Mesendoderm (in vitro differentiated cells): ENCODE data around the gene FTCD.
"Not testable (repeated sequence)": the region's sequence is repeated elsewhere in the genome, so short reads cannot be mapped to it uniquely, and the experiment has no call there.

ENCODE experiments used
- DNase-seq: peaks from one replicate; pipeline ENCODE4 v3.0.0; 2013
- H2AK5ac ChIP-seq: 2 replicates; pipeline ENCODE4 v1.6.1; 2013; ENCODE audit warnings: low read length, inconsistent platforms
- H2BK120ac ChIP-seq: 2 replicates; pipeline ENCODE4 v1.6.1; 2013; ENCODE audit warnings: low read depth, mild to moderate bottlenecking, low read length, moderate library complexity, mixed read lengths
- H2BK15ac ChIP-seq: replicated peaks from 2 replicates; pipeline ENCODE4 v1.6.1; 2013; ENCODE audit warnings: low read depth, mild to moderate bottlenecking, moderate library complexity
- H2BK5ac ChIP-seq: 2 replicates; pipeline ENCODE4 v1.6.1; 2013; ENCODE audit warnings: low read length, inconsistent platforms
- H3K18ac ChIP-seq: 2 replicates; pipeline ENCODE4 v1.6.1; 2013; ENCODE audit warnings: mild to moderate bottlenecking, low read length, mixed read lengths
- H3K23ac ChIP-seq: one replicate; pipeline ENCODE4 v1.6.1; 2013; ENCODE audit warnings: low read length
- H3K27ac ChIP-seq: 2 replicates; pipeline ENCODE4 v1.5.1; 2013; ENCODE audit warnings: low read depth, mild to moderate bottlenecking, inconsistent platforms, low read length, moderate library complexity
- H3K27me3 ChIP-seq: 2 replicates; pipeline ENCODE4 v1.6.1; 2013; ENCODE audit warnings: low read length, control low read depth, mild to moderate bottlenecking, inconsistent platforms; ENCODE audit not compliant: insufficient read depth, poor library complexity
- H3K36me3 ChIP-seq: 2 replicates; pipeline ENCODE4 v1.6.1; 2013; ENCODE audit warnings: low read length, inconsistent platforms; ENCODE audit not compliant: control insufficient read depth, insufficient read depth
- H3K4ac ChIP-seq: one replicate; pipeline ENCODE4 v1.6.1; 2013; ENCODE audit warnings: low read depth, mild to moderate bottlenecking, low read length, moderate library complexity
- H3K4me1 ChIP-seq: 2 replicates; pipeline ENCODE4 v1.6.1; 2013; ENCODE audit warnings: low read depth, low read length, inconsistent platforms; ENCODE audit not compliant: control insufficient read depth
- H3K4me2 ChIP-seq: 2 replicates; pipeline ENCODE4 v1.6.1; 2013; ENCODE audit warnings: low read length
- H3K4me3 ChIP-seq: 2 replicates; pipeline ENCODE4 v1.5.1; 2013; ENCODE audit warnings: mild to moderate bottlenecking, low read length
- H3K56ac ChIP-seq: one replicate; pipeline ENCODE4 v1.6.1; 2013; ENCODE audit warnings: low read length
- H3K79me1 ChIP-seq: 2 replicates; pipeline ENCODE4 v1.6.1; 2013; ENCODE audit warnings: low read length, inconsistent platforms
- H3K79me2 ChIP-seq: 2 replicates; pipeline ENCODE4 v1.6.1; 2013; ENCODE audit warnings: mild to moderate bottlenecking, low read length; ENCODE audit not compliant: control insufficient read depth, insufficient read depth
- H3K9ac ChIP-seq: 2 replicates; pipeline ENCODE4 v1.6.1; 2013; ENCODE audit warnings: low read length, inconsistent platforms
- H4K5ac ChIP-seq: one replicate; pipeline ENCODE4 v1.6.1; 2013; ENCODE audit warnings: low read length
- H4K8ac ChIP-seq: one replicate; pipeline ENCODE4 v1.6.1; 2013; ENCODE audit warnings: low read depth, mild to moderate bottlenecking, control low read depth, low read length, moderate library complexity
- WGBS: extraction: QIAGEN DNeasy Blood & Tissue Kit; methylation state at CpG from one replicate; pipeline ENCODE4 v1.1.7; 2013; ENCODE audit warnings: low lambda C conversion rate, missing lambda C conversion rate; ENCODE audit not compliant: insufficient coverage; ENCODE audit errors: extremely low coverage; 5-methylcytosine and 5-hydroxymethylcytosine counted together

Gene FTCD

DNA sequence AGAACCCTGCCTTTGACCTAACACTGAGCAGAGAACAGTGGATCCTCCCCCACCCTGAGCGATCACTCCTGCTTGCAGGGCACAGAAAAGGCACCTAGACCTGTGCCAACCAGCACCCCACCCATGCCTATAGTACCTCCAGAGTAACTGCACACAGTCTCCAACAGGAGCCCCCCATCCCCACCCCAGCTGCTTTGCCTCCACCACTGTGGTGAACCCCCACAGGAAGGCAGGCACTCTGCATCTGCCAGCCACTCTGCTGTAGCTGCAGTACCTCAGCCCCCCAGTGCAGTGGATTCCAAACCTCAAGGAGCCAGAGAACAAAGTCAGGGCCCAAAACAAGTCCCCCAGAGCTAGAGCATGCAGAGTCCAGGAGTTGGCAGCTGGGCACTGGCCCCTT is 18.2 kb upstream of the FTCD start:
- H3K56ac ChIP-seq = no peak overlapping the region
- no peak overlapping the region for H4K5ac ChIP-seq
- H3K4ac ChIP-seq = no peak overlapping the region
- H3K4me1 ChIP-seq = no peaks in the 10 kb centered on the region
- no peak overlapping the region for H3K4me3 ChIP-seq
- H4K8ac ChIP-seq = no peak overlapping the region
- H3K27me3 ChIP-seq = no peaks in the 10 kb centered on the region
- H2BK5ac ChIP-seq = no peak overlapping the region
- no peak overlapping the region for H2BK15ac ChIP-seq
- H3K23ac ChIP-seq = no peak overlapping the region
- no CpG with 5 or more reads among the region's 1 CpG for WGBS
- H3K36me3 ChIP-seq = no peaks in the 10 kb centered on the region
- no peak overlapping the region for H2AK5ac ChIP-seq
- no peak overlapping the region for H3K9ac ChIP-seq
- peaks cover 10% of the 10 kb centered on the region for H3K79me1 ChIP-seq
- no peak for DNase-seq
- no peak overlapping the region for H3K27ac ChIP-seq
- no peaks in the 10 kb centered on the region for H3K79me2 ChIP-seq
- no peak overlapping the region for H3K18ac ChIP-seq
- no peak overlapping the region for H2BK120ac ChIP-seq
- H3K4me2 ChIP-seq = no peak overlapping the region

DNA sequence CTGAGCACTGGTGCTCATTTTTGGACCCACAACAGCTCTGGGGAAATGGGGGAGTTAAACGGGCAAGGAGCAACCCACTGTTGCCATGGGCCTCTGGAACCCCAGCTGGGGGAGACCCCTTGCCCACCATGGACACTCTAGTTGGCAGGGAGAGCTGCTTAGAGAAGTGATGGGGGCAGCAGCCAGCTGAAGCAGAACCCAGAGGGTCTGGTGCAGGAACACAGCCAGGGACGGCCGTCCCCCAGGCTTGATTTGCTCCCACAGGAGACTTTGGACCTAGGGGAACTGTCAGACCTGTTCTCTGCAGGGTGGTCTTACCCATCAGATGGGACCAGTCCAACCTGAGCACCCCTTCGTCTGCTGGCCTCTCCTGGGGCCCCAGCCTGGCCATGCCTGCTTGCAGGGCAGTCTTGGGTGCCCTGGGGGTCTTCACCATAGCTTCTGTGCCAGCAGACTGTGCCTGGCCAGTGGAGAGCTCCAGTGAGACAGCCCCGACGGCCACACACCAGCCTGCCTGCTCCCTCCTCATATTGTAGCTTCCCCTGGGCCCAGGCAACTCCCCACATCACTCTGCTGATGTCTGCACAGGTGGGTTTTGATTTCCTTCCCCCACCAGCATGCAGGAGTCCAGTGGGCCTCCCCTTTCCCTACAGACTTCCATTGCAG is 17.6 kb upstream of the FTCD start:
- no peak overlapping the region for H3K23ac ChIP-seq
- no peaks in the 10 kb centered on the region for H3K36me3 ChIP-seq
- H3K9ac ChIP-seq = no peak overlapping the region
- H2BK15ac ChIP-seq = no peak overlapping the region
- no peak overlapping the region for H3K27ac ChIP-seq
- H4K8ac ChIP-seq = no peak overlapping the region
- DNase-seq = no peak
- no peak overlapping the region for H3K4me2 ChIP-seq
- H2BK120ac ChIP-seq = no peak overlapping the region
- no peaks in the 10 kb centered on the region for H3K4me1 ChIP-seq
- no peak overlapping the region for H2AK5ac ChIP-seq
- H3K27me3 ChIP-seq = no peaks in the 10 kb centered on the region
- no peak overlapping the region for H3K4me3 ChIP-seq
- no peak overlapping the region for H4K5ac ChIP-seq
- WGBS = no CpG with 5 or more reads among the region's 6 CpGs
- no peak overlapping the region for H3K18ac ChIP-seq
- H3K4ac ChIP-seq = no peak overlapping the region
- peaks cover 10% of the 10 kb centered on the region for H3K79me1 ChIP-seq
- no peaks in the 10 kb centered on the region for H3K79me2 ChIP-seq
- no peak overlapping the region for H3K56ac ChIP-seq
- no peak overlapping the region for H2BK5ac ChIP-seq

DNA sequence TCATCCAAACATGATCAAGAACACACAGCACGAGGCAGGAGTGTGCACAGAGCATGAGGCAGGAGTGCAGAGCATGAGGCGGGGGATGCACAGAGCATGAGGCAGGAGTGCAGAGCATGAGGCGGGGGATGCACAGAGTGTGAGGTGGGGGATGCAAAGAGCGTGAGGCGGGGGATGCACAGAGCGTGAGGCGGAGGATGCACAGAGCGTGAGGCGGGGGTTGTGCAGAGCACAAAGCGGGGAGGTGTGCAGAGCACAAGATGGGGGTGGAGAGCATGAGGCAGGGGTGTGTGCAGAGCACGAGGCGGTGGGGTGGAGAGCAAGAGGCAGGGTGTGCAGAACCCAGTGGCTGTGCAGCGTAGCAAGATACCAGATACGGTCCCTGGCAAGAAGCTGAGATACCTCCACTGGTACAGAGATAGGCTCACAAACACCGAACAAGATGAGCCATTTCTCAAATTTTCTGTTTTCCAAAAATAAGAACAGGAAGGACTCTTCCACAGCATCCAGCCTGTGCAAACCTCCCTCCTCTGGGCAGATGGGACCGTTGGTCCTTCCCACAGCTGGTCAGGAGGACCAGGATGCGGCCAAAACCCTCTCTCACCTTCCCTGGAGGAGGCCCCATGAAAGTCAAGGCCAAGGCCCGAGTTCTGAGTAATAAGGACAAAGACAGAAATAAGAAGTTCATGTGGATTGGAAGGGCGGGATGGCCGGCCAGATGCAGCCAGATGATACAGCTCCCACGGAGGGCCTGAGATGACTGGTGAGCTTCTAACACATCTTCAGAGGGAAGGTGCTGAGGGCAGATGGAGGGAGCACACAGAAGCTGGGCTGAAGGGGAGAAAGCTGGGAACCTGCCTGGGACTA is 16.9 kb upstream of the FTCD start:
- Histone ChIP-seq H3K18ac (no peak overlapping the region), H3K23ac (no peak overlapping the region), H3K27ac (no peak overlapping the region), H3K4me1 (no peaks in the 10 kb centered on the region), H3K4ac (no peak overlapping the region), H3K27me3 (no peaks in the 10 kb centered on the region), H3K79me1 (peaks cover 8% of the 10 kb centered on the region), H2BK15ac (no peak overlapping the region), H3K4me3 (no peak overlapping the region), H3K4me2 (no peak overlapping the region), H4K8ac (no peak overlapping the region), H3K56ac (no peak overlapping the region), H2BK5ac (no peak overlapping the region), H2BK120ac (no peak overlapping the region), H3K79me2 (no peaks in the 10 kb centered on the region), H4K5ac (no peak overlapping the region), H3K9ac (no peak overlapping the region), H3K36me3 (no peaks in the 10 kb centered on the region), H2AK5ac (no peak overlapping the region)
- DNase-seq = no peak
- WGBS = no CpG with 5 or more reads among the region's 21 CpGs

DNA sequence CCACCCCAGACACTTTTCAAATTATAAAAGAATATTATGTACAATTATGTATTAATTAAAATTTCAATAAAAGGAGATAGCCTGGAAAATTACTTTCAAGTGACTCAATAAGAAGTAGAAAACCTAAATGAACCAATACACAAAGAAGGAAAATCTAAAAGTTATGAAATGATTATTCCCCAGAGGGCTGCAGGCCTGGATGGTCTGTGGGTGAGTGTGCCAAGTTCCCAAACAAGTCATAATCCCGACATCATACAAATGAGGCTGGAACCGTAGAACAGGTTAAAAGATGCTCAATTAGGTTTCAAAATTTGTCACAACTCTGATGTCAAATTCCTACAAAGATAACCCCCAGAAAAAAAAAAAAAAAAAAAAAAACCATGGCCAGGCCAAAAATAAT is 16.2 kb upstream of the FTCD start:
- Histone ChIP-seq H3K56ac (no peak overlapping the region), H3K36me3 (no peaks in the 10 kb centered on the region), H2AK5ac (no peak overlapping the region), H2BK5ac (no peak overlapping the region), H2BK120ac (no peak overlapping the region), H3K4me1 (no peaks in the 10 kb centered on the region), H3K27ac (no peak overlapping the region), H3K4ac (no peak overlapping the region), H3K79me2 (no peaks in the 10 kb centered on the region), H4K5ac (no peak overlapping the region), H3K18ac (no peak overlapping the region), H4K8ac (no peak overlapping the region), H3K4me2 (no peak overlapping the region), H3K79me1 (peaks cover 8% of the 10 kb centered on the region), H3K27me3 (no peaks in the 10 kb centered on the region), H3K9ac (no peak overlapping the region), H2BK15ac (no peak overlapping the region), H3K4me3 (no peak overlapping the region), H3K23ac (no peak overlapping the region)
- DNase-seq = no peak
- WGBS = no CpG with 5 or more reads among the region's 2 CpGs

DNA sequence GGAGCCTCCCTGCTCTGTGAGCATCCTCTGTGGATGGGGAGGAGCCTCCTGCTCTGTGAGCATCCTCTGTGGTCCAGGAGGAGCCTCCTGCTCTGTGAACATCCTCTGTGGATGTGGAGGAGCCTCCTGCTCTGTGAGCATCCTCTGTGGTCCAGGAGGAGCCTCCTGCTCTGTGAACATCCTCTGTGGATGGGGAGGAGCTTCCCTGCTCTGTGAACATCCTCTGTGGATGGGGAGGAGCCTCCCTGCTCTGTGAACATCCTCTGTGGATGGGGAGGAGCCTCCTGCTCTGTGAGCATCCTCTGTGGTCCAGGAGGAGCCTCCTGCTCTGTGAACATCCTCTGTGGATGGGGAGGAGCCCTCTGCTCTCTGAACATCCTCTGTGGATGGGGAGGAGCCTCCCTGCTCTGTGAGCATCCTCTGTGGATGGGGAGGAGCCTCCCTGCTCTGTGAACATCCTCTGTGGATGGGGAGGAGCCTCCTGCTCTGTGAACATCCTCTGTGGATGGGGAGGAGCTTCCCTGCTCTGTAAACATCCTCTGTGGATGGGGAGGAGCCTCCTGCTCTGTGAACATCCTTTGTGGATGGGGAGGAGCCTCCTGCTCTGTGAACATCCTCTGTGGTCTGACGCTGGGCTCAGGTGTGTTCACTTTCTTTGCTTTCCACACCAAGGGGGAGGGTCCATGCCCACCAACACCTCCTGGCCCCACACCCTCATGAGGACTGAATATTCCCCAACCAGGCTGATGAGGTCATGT is 15.2 kb upstream of the FTCD start:
- no CpG with 5 or more reads among the region's 1 CpG for WGBS

More for the DNA sequence above, 15.2 kb upstream of the FTCD start:
- not testable (repeated sequence) for H2BK5ac ChIP-seq, H3K4ac ChIP-seq, H3K4me1 ChIP-seq, H3K56ac ChIP-seq, H2BK120ac ChIP-seq, H4K5ac ChIP-seq, H3K23ac ChIP-seq, H3K79me2 ChIP-seq, H3K4me2 ChIP-seq, H4K8ac ChIP-seq, H3K18ac ChIP-seq, H2AK5ac ChIP-seq, DNase-seq, H2BK15ac ChIP-seq, H3K9ac ChIP-seq, H3K27me3 ChIP-seq, H3K4me3 ChIP-seq, H3K36me3 ChIP-seq, H3K27ac ChIP-seq, H3K79me1 ChIP-seq
